T47D (cell line): ENCODE data around the gene TRPM3.

ENCODE experiments used
- DNase-seq, 2 experiments: peaks; one replicate each; pipeline versions ENCODE4 v3.0.0 to v3.0.0-alpha.2; 2011 to 2012; ENCODE audit warnings: low read depth in 1 of 2, low spot score in 1 of 2
- JUND ChIP-seq: IDR thresholded peaks from 2 replicates; pipeline ENCODE4 v1.6.1; 2012; ENCODE audit warnings: low read depth
- in situ Hi-C: cut with HindIII; loops from 2 replicates; pipeline ENCODE4 v1.10.0; 2016; ENCODE audit warnings: low sequenced_read_pairs, low pct_unique_long_range_greater_than_20kb

Gene TRPM3

DNA sequence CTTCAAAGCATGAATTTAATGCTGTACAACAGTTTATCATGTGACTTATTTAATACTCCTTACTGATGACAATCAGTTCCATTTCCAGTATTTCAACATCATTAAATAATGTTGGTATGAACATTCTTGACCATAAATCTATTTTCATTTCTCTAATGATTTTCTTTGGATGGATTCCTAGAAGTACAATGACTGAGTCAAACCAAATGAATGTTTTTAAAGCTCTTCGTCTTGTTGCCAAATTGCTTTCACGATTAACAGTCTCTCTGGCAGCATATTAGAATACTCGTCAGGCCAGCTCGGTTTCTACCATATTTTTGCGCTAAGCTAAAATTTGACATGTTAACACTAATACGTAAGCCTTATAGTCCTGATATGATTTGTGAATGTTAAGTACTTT, 197.0 kb downstream of the TRPM3 start:
- DNase-seq: no peak
- TF ChIP-seq JUND: no peak

DNA sequence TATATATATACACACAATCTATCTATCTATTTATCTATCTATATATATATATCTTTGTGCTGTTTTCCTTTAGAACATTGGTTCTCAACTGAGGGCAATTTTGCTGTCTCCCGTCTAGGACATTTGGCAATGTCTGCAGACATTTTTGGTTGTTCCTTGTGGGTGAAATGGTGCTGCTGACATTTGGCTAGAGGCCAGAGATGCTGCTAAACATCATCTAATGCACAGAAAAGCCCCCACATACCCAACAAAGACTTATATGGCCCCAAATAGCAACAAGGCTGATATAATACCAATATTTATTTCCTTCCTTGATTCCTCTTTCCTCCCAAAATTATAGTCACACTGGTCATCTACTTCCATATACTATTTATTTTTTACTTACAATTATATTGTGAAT, 197.5 kb downstream of the TRPM3 start:
- DNase-seq: no peak
- TF ChIP-seq JUND: no peak
- in situ Hi-C loops: no loop called here

More for the DNA sequence above, 197.0 kb downstream of the TRPM3 start:
- in situ Hi-C loops: no loop called here

DNA sequence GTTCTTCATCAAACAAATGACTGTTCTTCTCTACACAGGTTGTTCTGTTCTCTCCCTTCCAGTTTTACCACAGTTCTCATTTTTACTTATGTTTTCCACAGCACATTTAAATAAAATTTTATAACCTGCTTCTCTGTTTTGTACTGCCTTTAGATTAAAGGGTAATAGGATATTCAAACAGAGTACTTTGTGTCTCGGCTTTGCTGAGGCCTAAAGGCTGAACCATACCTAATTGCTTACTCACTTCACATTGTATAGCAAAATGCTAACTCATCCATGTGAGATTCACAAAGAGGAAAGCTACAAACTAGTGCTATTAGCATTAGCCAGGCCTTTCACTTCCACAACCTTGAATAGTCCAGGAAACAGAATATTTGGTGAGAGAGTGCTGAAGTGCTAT, 200.3 kb downstream of the TRPM3 start:
- TF ChIP-seq JUND: no peak
- in situ Hi-C loops: no loop called here
- DNase-seq: no peak

DNA sequence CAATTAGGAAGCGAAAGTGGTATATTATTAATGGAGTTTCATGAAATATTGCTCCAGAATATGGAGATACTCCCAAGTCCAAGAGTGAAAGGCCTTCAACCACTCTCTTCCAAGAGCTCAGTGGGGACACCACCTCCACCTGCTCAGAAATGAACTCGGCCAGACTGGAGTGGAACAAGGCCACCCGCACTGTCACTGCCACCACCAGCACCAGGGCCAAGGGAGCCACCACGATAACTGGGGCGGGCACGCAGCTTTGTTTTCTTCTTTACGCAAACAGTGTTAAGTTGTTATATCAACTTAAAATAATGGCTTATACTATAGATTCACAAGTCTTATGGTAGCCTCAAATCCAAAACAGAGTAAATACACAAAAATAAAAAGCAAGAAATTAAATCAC, 204.1 kb downstream of the TRPM3 start:
- in situ Hi-C loops: no loop called here
- no peak for TF ChIP-seq JUND
- DNase-seq: no peak

DNA sequence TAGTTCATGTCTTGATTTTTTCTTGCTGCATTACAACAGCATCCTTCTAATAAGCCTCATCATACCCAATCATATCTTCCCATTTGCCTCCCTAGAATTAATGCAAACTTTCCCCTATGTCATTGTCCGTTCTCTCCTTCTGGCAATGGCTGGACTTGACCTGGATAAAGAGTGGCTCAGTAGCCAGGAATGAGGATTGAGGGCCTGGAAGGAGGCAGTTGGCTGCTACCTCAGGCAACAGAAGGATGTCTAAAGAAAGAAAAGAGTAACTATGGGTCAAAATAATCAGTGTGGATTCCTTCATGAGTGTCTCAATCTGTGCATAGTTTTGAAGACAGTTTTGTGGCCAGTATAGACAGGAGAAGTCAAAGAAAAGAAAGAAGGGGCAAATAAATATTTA, 209.6 kb downstream of the TRPM3 start:
- in situ Hi-C loops: no loop called here
- TF ChIP-seq JUND: no peak
- DNase-seq: no peak

DNA sequence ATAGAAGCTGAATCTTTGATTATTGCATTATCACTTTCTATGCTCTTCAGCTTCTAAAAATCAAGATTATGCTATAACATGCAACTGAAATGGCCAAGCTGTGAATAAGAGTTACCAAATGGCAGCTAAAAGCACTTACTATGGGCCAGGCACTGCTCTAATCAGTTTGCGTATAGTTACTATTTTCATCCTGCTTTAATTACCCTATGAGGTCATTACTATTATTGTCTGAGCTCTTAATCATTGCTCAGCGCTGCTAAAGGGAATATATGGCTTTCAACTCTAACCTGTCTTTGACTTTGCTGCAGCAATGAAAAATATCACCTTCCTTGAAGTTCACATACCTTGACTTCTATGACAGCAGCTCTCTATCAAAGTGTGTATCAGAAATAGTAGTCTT, 210.8 kb downstream of the TRPM3 start:
- DNase-seq: no peak
- no peak for TF ChIP-seq JUND
- in situ Hi-C loops: no loop called here

DNA sequence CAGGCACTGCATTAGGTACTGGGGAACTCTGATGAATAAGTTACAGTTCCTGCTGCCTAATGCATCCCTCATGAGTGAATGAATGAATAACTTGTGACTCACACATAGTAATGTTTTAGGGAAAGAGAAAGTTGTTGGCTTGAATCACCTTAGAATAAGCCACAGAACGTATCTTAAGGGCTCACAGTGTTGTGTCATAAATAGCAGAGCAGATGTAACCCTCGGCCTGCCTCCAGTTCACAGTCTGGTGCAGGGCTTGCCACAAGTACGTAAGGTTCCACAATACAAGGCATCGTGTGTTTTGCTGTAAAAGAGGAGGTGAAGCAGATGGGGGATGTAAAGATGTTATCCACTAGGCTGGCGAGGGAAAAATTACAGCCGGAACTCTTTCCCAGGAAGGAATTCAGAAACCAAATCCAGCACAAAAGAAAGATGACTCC, 218.7 kb downstream of the TRPM3 start:
- no peak for DNase-seq
- in situ Hi-C loops: no loop called here
- no peak for TF ChIP-seq JUND

DNA sequence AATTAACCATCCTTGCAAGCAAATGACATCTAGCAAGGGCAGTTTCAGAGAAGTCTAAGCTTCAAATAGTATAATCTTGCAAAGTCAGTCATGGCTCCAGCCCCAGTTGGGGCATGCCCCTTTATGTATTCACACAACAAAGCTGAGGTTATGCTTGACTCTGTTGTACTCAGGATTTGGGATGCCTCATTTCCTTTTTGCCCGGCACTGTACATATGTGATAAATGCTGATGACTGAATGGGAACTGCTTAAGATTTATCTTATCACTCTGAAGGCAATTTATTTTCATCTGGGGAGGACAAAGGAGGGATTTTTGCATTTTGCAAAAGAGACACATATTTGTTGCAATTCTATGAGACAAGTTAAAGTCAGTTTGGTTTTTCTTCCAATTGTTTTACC, 219.2 kb downstream of the TRPM3 start:
- TF ChIP-seq JUND: no peak
- in situ Hi-C loops: no loop called here
- no peak for DNase-seq

DNA sequence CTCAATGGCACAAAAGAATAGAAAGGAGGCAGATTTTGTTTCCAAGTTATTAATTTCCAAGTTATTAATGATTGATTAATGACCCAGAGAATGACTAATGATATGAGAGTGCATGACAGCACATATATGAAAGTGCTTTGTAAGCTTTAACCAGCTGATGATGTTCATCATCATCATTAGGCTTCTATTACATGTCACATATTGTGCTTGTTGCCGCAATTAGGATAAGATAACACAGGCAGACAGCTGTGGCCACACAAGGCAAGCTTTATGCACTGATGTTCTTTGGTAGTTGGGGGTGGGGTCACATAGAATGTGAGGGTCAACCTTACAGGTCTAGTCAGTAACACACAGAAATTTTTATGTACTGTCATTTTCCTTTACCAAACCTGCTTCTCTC, 219.7 kb downstream of the TRPM3 start:
- no peak for DNase-seq
- TF ChIP-seq JUND: no peak
- in situ Hi-C loops: no loop called here

DNA sequence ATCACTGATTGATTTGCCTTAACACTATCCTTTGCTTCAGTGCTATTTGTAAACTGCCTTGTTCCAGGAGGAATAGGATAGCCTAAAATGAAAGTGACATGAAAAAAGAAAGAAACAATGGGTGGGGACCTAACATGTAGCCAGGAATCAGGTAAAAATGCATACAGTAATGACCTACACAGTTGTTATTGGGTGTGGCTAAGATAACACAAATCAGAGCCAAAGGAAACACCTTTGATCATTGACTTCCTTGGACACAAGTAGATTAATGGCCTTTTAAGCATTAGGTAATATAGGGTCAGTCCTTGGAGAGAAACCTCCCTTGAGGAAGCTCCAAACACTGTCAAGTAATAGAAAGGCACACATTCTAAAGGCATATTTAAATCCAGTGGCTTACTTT, 220.4 kb downstream of the TRPM3 start:
- no peak for DNase-seq
- in situ Hi-C loops: no loop called here
- no peak for TF ChIP-seq JUND

DNA sequence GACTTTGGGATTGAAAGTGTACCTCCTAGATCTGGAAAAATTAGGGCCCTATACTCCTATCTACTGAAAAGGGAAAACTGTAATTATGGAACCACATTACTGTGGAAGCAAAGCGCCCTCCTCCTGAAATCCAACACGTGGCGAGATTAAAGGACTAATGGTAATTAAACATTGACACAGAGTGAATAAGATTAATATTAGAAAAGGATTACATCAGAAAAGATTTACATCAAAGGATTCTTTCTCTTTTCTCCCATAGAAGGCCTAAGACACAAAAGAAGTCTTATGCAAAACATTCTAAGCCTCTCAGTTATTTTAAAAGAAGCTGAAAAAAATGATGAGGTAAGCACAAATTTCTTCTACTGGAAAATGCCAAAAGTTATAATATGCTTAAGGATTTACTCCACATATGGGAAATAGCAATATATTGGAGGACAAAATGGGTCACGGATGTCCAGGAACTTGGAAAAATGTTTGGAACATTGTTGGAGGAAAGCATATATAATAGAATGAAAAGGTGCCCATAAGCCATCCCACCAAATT, 227.8 kb downstream of the TRPM3 start:
- in situ Hi-C loops: no loop called here
- TF ChIP-seq JUND: no peak
- DNase-seq: no peak

DNA sequence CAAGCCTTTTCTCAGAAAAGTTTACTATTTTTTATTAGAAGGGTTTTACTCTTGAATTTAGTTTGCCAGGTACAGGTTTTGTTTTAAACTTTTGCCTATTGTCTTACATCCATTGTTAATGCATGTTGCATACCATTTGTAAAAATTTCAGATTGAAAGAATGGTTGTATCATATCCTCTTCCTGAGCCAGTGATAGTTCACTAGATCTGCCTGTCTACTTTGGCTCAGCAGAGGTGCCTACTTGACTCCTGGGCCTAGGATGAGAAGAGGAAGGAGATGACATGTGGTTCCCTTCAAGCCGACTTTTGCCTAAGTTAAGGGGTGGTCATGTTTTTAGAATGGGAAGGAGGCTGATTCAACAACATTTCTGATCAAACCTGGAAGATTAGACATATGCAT, 232.9 kb downstream of the TRPM3 start:
- no peak for DNase-seq
- no peak for TF ChIP-seq JUND
- in situ Hi-C loops: no loop called here

DNA sequence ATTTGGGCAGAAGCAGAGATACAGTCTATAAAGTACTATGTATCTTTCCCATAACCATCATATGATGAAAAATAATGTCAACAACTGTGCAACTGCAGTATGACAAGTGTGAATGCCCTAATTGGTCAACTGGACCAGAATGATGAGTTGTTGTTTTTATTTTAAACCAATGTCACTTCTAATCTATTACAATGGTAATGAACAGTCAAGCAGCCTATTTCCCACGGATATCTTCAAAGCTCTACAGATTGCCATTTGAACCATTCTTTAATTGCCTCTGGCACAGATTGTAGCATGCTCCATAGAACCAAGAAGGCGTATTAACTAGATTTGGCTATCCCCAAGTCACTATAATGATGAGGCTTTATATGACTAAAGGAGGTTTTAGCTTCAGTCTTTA, 233.6 kb downstream of the TRPM3 start:
- in situ Hi-C loops: no loop called here
- TF ChIP-seq JUND: no peak
- DNase-seq: no peak

DNA sequence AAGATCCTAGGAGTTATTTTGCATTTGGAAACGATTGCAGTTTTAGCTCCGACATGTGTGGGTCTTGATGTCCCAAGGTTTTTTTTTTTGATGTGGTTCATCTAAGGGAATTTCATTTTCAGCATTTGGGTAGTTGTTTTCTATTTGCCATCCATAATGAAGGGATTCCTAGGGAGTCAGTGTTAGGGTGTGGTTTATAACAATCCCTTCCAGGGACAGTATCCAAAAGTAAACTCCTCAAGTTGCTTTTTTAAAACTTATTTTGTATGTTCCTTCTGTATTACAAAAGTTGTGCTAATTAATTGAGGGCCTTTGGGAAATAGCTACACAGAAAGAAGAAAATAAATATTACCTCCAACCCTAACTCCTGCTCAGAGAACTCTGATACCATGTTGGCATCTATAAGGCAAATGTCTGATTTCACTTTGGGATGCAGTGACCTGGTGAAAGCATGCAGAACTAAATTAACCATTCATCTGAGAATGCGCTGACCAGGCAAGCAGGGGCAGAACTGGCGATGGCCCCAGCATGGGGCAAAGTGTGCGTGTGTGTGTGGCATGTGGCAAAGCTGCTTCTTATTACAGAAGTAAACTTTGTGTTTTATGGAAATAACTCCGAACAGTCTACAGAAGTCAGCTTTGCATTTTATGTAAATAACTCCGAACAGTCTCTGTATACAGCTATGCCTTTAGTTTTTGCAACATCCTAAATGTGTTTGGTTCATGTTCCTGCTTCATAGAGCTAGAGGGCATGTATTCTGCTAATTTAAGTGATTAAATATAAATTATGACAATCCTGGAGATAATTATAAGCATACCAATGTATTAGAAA, 237.2 kb downstream of the TRPM3 start:
- in situ Hi-C loops: no loop called here
- no peak for TF ChIP-seq JUND
- no peak for DNase-seq
